ENCODE results near the gene GABARAPL2.

DNA sequence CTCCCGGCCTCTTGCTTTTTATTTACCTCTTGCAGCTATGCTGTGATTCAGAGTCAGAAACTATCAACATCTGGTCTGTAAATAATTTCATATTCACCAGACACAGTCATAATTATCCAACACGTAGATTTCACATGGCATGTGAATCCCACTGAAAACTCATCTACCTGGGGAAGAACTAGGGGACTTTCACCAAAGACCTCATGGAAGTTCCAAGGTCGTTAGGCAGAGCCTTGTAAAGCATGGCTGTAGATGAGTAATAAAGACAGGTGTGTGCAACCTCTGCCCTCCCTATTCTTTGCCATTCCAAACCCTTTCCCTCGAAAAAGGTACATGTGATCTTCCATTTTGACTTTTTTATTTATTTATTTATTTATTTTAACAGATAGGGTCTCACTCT lies 28.4 kb upstream of the GABARAPL2 start:
- TF ChIP-seq EZH2 (IDR thresholded peaks at IDR 0.05): no peak
- TF ChIP-seq POLR2AphosphoS5 (IDR thresholded peaks at IDR 0.05; ENCODE audit: borderline replicate concordance, low read depth, low read length): no peak
- no peak for TF ChIP-seq FOXP2 (optimal IDR thresholded peaks at IDR 0.05; ENCODE audit: control extremely low read depth, extremely low read length, insufficient read depth)

Measured in SK-N-MC (cell line).